Osteocyte (in vitro differentiated cells): Measurements from ENCODE around the gene SLC7A1. TPM values are rescaled to one million over a fixed set of nuclear protein-coding genes. Genes with fewer than 3 reads are reported as not detected.
A peak's percentile ranks its signal among the peaks of the same experiment; 100 is the strongest.

ENCODE experiments used
- DNase-seq: peaks from one replicate; pipeline ENCODE4 v3.0.0; 2021; ENCODE audit warnings: mixed read lengths; ENCODE audit not compliant: unreplicated experiment; ENCODE audit errors: extremely low spot score
- H3K27ac Mint-ChIP-seq: one replicate; pipeline ENCODE4 v1.8.0; 2021; ENCODE audit warnings: mild to moderate bottlenecking, mixed read lengths; ENCODE audit not compliant: unreplicated experiment
- H3K27me3 Mint-ChIP-seq: one replicate; pipeline ENCODE4 v1.8.0; 2021; ENCODE audit warnings: mixed read lengths; ENCODE audit not compliant: unreplicated experiment
- H3K36me3 Mint-ChIP-seq: one replicate; pipeline ENCODE4 v1.8.0; 2021; ENCODE audit warnings: mixed read lengths; ENCODE audit not compliant: unreplicated experiment
- H3K4me1 Mint-ChIP-seq: one replicate; pipeline ENCODE4 v1.8.0; 2021; ENCODE audit warnings: mixed read lengths; ENCODE audit not compliant: unreplicated experiment
- H3K4me3 Mint-ChIP-seq: one replicate; pipeline ENCODE4 v1.8.0; 2021; ENCODE audit warnings: mild to moderate bottlenecking, moderate library complexity, mixed read lengths; ENCODE audit not compliant: unreplicated experiment
- H3K9me3 Mint-ChIP-seq: one replicate; pipeline ENCODE4 v1.8.0; 2021; ENCODE audit warnings: mixed read lengths; ENCODE audit not compliant: unreplicated experiment
- total RNA-seq: library from RNA; stranded (reverse); gene quantifications from 2 replicates; pipeline ENCODE4 v1.2.1, GENCODE V29; 2021
- TF ChIP-seq, protein P1 (sequence below): fragments of 200-600 bp; sonication (generic); IDR thresholded peaks from 2 replicates; pipeline ENCODE4 v1.5.0; 2021; ENCODE audit warnings: antibody characterized with exemption, mild to moderate bottlenecking, moderate library complexity

SLC7A1 gene
- total RNA-seq, 1 donor from 2014 or later = 84.0 TPM

DNA sequence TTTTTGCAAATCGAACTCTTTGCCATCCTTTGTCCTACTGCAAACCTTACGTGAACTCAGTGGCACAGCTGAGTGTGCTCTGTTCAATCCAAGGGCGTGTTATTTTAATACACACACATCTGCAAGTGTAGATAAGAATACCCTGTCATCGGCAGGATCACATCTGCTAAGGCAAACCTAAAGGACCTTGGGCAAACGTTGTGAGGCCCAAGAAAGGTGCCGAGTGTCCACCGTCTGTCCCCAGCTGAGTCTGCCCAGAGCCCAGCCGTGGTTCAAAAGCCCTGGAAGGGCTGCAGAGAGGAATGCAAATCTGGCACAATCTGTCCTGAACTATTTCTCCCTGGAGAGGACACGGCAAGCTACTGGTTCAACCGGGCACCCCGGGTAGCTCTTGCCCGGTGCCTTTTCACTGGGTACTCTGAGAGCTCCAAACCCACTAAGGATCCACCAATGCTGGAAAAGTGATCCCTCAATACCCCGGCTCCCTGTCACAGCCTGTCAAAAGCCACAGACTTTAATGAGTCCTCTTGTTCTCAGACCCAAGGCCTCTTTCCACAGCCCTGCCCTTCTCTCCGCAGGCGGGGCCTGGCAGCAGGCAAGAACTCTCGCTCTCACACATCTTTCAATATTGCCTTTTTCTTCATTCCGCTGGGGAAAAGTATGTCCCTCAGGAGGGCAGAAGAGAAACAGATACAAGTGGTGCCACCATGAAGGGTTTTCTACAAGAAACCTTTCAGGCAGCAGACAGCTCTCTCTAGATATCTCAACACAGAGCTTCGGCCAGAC, 17.0 kb downstream of the SLC7A1 start:
- peak overlapping the region; percentile 5 for H3K27ac Mint-ChIP-seq
- DNase-seq = no peak

GRCh38 chr13:29577136-29578051, 18.1 kb downstream of the SLC7A1 start:
- TF ChIP-seq, protein P1, sequence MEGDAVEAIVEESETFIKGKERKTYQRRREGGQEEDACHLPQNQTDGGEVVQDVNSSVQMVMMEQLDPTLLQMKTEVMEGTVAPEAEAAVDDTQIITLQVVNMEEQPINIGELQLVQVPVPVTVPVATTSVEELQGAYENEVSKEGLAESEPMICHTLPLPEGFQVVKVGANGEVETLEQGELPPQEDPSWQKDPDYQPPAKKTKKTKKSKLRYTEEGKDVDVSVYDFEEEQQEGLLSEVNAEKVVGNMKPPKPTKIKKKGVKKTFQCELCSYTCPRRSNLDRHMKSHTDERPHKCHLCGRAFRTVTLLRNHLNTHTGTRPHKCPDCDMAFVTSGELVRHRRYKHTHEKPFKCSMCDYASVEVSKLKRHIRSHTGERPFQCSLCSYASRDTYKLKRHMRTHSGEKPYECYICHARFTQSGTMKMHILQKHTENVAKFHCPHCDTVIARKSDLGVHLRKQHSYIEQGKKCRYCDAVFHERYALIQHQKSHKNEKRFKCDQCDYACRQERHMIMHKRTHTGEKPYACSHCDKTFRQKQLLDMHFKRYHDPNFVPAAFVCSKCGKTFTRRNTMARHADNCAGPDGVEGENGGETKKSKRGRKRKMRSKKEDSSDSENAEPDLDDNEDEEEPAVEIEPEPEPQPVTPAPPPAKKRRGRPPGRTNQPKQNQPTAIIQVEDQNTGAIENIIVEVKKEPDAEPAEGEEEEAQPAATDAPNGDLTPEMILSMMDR = no peak
- no peak for DNase-seq
- Mint-ChIP-seq H3K4me3 (no peak overlapping the region), H3K27ac (peak overlapping the region; percentile 5), H3K9me3 (no peaks in the 10 kb centered on the region), H3K4me1 (peaks cover 64% of the 10 kb centered on the region), H3K36me3 (peaks cover 17% of the 10 kb centered on the region), H3K27me3 (no peaks in the 10 kb centered on the region)

More for the DNA sequence above, 17.0 kb downstream of the SLC7A1 start:
- Mint-ChIP-seq H3K27me3 (no peaks in the 10 kb centered on the region), H3K9me3 (no peaks in the 10 kb centered on the region), H3K4me1 (peaks cover 64% of the 10 kb centered on the region), H3K36me3 (peaks cover 17% of the 10 kb centered on the region), H3K4me3 (no peak overlapping the region)
- TF ChIP-seq, protein P1 = no peak

GRCh38 chr13:29576581-29576980, 18.9 kb downstream of the SLC7A1 start:
- peaks cover 17% of the 10 kb centered on the region for H3K36me3 Mint-ChIP-seq
- DNase-seq = no peak

GRCh38 chr13:29575098-29575497, 20.4 kb downstream of the SLC7A1 start:
- H3K27me3 Mint-ChIP-seq = no peaks in the 10 kb centered on the region
- H3K4me1 Mint-ChIP-seq = peaks cover 51% of the 10 kb centered on the region

More at GRCh38 chr13:29576581-29576980, 18.9 kb downstream of the SLC7A1 start:
- Mint-ChIP-seq H3K9me3 (no peaks in the 10 kb centered on the region), H3K4me3 (no peak overlapping the region), H3K27ac (peak overlapping the region; percentile 39), H3K27me3 (no peaks in the 10 kb centered on the region), H3K4me1 (peaks cover 61% of the 10 kb centered on the region)
- TF ChIP-seq, protein P1 = no peak

More at GRCh38 chr13:29575098-29575497, 20.4 kb downstream of the SLC7A1 start:
- Mint-ChIP-seq H3K27ac (no peak overlapping the region), H3K4me3 (no peak overlapping the region), H3K9me3 (no peaks in the 10 kb centered on the region), H3K36me3 (peaks cover 17% of the 10 kb centered on the region)
- TF ChIP-seq, protein P1 = no peak
- no peak for DNase-seq
